Fibroblast of lung (primary cell): ENCODE measurements around the gene CLIC5.

Source experiments
- CTCF ChIP-seq, 2 donors: IDR thresholded peaks in 1 of 2; conservative IDR thresholded peaks in 1 of 2; 1 replicate in 1 of 2; 2 replicates in 1 of 2; pipeline ENCODE4 v1.5.1; 2011 to 2012; ENCODE audit warnings: low read length in 2 of 2, control low read depth in 1 of 2, inconsistent platforms in 1 of 2, low read depth in 1 of 2, mild to moderate bottlenecking in 1 of 2
- EZH2 ChIP-seq: IDR thresholded peaks from 2 replicates; pipeline ENCODE4 v1.5.1; 2012; ENCODE audit warnings: low read length, control low read depth, mild to moderate bottlenecking; ENCODE audit errors: missing control alignments

GRCh38 chr6:45984788-45985425, 30.8 kb downstream of the CLIC5 start:
- TF ChIP-seq EZH2 (no peak), CTCF (conservative IDR thresholded peaks at IDR 0.05 in 1 of 2, IDR thresholded peaks at IDR 0.05 in 1 of 2; ENCODE audit: low read depth in 1 of 2, low read length in 2 of 2) (no peak)
